Activated CD8-positive, alpha-beta memory T cell treated with anti-CD3 and anti-CD28 coated beads for 1 hour (primary cell): ENCODE data around the gene RPS19.

Experiments used
- DNase-seq, 2 donors: peaks; one replicate each; pipeline ENCODE4 v3.0.0-alpha.2; 2020; ENCODE audit warnings: low read depth in 1 of 2; ENCODE audit errors: extremely low read depth in 1 of 2

RPS19 gene

DNA sequence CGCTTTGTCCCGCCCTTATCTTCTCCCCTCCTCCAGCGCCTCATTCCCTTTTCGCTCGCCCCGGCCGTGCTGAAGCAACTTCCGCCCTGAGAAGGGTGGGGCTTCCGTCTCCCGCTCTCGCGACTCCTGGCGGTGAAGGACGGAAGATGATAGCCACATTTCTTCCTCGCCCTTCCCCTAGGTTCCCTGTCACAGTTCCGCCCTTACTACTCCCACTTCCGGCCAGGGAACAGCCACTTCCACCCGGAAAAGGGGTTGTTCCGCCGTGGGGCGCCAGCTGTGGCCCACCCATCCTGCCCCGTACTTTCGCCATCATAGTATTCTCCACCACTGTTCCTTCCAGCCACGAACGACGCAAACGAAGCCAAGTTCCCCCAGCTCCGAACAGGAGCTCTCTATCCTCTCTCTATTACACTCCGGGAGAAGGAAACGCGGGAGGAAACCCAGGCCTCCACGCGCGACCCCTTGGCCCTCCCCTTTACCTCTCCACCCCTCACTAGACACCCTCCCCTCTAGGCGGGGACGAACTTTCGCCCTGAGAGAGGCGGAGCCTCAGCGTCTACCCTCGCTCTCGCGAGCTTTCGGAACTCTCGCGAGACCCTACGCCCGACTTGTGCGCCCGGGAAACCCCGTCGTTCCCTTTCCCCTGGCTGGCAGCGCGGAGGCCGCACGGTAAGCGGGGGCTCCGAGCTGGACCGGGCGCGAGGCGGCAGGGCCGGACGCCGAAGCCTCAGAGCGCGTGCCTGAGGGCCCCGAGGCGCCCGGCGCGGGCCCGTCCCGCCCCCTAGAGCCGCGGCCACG, at the start of gene RPS19:
TSS of gene RPS19 (plus strand) at position 638 of the 801 bp plus-strand sequence. CDS start 520 bp downstream, outside the sequence.
- peak; percentile 96 to 98 for DNase-seq

DNA sequence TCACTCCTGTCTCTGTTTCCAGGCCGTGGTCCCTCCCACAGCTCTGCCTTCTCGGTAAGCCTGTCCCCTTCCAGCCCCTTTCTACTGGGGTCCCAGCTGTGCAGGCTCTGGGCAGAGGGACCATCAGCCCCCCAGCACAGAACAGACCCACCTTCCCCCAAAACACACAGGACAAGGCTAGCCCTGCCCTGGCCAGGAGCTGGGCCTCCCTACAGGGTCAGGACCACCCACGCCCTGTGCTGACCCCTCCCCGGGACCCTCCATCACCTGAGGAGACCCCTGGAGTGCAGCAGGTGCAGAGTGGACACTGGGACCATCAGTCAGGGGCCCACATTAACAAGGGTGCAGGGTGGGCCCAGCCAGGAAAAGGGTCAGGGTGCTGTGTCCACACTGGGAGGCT, 49.8 kb upstream of the RPS19 start:
- DNase-seq = no peak

DNA sequence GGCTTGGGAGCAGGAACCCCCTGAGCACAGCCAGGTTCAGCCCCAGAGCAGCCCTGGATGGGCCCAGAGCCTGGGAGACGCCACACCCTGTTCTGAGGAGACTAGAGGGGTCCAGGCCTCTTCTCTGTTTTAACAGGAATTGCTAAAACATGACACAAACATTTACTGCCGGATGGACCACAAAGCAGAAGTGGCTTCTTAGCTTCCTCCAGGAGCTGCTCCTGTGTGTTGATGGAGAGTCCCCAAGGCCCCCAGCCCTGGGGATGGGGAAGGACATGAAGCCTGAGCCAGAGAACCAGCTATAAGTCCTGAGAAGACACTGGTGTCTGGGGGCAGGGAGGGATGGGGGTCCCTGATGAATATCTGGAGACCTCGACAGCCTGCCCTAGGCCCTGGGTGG, 49.0 kb upstream of the RPS19 start:
- no peak for DNase-seq

DNA sequence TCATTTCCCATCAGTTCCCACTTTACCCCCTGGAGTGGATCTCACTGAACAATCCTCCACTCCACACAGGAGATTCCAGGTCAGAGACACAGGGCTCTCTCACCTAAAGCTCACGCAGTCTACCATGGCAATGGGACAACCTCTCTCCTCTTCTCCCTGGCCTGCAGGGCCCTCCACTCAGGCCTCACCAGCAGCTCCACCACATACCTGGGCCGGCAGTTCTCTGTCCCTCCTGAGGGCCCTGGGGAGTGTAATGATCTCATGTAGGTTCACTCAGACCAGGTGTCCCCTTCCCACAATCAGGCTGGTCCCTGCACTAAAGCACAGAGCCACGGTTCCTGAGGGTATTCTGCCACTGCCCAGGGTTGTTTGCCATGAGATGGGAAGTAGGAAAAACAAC, 48.1 kb upstream of the RPS19 start:
- DNase-seq = no peak

DNA sequence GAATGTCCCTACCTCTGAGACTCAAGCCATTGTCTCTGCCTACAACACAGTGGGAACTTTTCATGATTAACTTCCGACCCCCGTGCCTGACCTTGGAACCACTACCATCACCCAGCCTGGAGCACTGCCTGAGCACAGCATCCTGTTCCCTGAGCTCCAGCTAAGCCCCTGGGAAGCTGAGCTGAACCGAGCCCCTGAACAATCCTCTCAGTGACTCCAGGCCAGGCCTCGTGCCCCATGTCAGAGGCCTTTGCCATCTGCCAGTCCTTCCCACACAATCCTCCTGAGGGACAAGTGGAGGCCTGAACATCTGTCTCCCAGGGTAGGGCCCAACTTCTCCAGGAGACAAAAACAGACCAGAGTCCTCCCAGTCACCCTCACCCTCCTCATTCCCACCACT, 46.1 kb upstream of the RPS19 start:
- DNase-seq = no peak

DNA sequence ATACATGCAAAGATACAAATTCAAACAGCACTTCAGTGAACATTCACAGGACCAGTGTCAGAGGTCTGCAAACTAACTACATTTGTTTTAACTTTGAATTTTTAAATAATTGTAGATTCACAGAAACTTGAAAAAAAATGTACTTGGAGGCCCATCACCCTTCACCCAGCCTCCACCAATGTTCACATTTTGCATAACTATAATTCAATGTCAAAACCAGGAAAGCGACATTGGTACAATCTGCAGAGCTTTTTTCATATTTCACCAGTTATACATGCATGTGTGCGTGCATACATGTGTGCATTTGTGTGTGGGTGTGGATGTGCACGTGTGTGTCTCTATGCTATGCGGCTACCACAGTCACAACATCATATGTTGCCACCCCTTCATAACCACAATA, 44.8 kb upstream of the RPS19 start:
- no peak for DNase-seq

DNA sequence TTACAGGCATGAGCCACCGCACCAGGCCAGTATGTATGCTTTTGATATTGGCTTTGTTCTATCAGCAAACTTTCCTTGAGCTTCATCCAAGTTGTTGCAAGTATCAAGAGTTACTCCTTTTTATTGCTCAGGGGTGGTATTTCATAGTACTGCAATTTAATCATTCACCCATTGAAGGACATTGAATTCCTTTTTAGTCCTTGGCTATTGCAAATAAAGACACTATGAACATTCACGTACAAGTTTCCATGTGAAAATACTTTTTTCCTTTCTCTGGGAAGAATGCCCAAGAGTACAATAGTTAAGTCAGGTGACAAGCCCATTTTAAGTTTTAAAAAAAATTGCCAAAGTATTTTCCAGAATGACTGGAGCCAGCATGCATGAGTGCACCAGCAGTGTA, 43.3 kb upstream of the RPS19 start:
- DNase-seq = no peak

DNA sequence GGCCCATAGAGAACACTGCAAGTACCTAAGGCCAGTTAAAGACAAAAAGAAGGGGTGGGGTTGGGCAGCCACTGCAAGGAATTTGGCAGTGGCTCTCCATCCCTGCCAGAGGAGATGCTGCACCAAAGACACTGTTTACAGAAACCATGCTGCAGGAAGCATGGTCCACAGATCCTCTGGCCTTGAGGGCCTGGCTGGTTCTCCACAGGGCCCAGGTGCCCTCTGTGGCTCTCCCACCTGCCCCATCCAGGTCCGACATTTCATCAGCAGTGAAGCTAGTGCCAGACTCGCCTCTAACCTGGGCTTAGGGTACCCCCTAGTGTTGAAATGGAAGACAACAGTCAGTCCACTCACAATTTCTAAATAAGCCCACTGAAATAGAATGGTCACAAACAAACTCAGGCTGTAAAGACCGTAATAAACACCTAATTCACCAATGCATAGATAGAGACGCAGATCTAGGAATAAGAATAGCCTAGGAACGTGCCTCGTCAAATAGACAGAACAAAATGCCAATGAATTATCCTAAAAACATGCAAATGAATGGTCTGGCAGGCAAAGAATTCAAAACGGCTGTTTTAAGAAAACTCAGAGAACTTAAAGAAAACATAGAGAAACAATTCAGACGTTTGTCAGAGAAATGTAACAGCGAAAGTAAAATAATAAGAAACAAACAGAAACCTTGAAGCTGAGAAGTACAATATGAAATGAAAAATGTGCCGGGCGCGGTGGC, 38.9 kb upstream of the RPS19 start:
- peak in 1 of 2 donors; percentile 17 for DNase-seq

DNA sequence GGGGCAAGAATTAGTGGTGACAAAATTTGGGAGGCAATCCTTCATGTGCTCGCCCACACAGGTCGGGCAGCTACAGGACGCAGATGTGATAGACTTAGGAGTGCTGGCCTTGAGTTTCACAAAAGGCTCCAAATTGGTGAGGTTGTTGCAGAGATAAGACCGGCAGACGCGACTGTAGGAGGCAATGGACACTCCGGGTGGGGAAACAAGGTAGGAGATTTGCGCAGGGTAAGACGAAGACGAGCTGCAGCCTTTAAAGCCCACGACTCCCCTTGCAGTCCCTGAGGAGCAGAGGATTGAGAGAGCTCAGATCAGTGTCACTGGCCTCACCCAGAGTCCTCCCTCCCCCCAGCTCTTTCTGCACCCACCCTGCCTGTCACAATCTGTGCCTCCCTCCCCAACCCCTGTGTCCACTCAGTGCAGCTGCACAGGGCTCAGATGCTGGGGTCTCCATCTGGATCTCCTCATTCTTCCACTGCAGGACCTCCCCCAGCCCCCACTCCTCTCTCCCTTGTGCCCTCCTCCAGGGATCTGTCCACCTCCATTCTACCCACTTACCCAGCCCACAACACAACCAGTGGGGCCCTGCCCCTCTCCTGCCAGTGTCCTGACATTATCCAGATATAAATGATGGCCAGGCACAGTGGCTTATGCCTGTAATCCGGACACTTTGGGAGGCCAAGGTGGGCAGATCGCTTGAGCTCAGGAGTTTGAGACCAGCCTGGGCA, 21.9 kb upstream of the RPS19 start:
- no peak for DNase-seq

DNA sequence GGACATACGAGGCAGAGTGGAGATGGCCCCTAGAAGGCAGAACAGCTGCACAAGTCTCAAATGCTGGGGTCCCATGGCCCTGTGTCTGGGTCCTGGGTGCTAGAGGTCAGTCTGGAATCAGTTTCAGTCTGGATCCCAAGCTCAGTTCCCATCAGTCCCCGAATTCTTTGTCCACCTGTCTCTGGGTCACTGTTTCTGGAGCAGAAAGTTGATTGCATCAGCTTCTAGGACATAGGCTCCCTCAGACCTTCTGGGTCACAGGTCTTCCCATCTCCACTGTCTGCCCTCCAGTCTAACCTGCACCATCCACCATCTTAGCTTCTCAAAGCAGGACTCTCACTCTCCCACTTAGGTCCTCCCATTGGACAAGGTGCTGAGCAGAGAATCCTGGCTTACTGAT, 20.8 kb upstream of the RPS19 start:
- DNase-seq = no peak

DNA sequence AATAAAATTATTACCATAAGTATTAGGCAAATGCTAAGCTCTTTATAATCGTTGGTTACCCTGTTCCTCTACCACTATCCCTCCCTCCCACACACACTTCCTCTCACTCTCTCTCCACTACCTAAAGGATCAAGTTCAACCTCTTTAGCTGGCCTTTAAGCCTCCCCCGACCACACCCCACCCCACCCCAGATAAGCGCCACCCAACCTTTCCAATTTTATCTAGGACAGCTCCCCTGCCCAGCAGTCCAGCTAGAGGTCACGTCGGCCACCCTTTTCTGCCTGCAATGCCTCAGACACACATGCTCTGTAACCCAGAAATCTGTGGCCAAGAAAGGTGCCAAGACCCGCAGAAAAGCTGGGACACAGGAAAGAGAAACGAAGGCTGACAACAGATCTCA, 16.7 kb upstream of the RPS19 start:
- DNase-seq = no peak

DNA sequence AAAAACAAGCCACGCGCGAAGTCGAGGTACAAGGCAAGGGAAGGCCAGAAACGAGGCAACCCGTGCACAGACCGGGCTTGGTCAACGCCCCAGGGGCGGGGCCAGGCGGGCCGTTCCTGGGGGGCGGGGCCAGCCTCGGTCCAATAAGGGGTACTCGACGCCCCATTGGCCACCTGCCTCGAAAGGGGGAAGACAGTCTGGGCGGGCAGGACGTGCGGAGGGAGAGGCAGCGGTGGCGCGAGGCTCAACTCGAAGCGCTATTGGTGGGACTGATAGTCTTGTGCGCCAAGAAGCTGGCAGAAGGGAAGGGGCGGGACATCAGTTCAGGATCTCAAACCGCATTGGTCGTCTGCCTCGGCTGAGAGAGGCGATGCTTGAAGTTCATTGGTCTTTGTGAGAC, 15.5 kb upstream of the RPS19 start, which contains the start of gene LYPD4:
TSS of gene LYPD4 (minus strand) at position 83 of the 400 bp plus-strand sequence. CDS start 5,398 bp downstream, outside the sequence.
- no peak for DNase-seq

DNA sequence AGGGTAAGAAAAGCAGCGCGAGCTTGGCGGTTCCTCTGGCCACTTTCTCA, 15.2 kb upstream of the RPS19 start, which contains the start of gene DMRTC2:
TSS of gene DMRTC2 (plus strand) at position 42 of the 50 bp plus-strand sequence. CDS start 2,387 bp downstream, outside the sequence.
- DNase-seq = no peak

DNA sequence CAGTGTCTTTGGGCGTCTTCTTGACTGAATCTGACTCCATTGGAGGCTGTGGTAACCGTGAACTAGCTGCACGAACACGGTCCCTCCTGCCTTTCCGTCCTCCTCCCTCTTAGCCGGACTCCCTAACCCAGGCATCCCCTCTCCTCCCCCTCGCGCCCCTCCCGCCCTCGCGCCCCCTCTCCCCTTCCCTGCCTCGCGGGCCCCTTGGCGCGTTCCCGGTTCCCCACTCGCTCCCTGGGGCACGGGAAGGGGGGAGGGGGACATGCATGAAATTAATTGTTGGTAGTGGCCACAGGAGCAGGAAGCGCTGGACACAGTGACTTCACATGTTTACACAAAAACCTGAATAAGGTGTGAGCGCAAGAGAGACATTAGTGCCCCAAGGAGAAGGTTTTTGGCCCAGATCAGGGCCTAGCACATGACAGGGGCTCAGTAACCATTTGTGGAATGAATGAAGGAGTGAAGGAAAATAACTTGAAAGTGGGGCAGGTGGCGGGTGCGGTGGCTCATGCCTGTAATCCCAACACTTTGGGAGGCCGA, 14.9 kb upstream of the RPS19 start:
- DNase-seq = no peak

DNA sequence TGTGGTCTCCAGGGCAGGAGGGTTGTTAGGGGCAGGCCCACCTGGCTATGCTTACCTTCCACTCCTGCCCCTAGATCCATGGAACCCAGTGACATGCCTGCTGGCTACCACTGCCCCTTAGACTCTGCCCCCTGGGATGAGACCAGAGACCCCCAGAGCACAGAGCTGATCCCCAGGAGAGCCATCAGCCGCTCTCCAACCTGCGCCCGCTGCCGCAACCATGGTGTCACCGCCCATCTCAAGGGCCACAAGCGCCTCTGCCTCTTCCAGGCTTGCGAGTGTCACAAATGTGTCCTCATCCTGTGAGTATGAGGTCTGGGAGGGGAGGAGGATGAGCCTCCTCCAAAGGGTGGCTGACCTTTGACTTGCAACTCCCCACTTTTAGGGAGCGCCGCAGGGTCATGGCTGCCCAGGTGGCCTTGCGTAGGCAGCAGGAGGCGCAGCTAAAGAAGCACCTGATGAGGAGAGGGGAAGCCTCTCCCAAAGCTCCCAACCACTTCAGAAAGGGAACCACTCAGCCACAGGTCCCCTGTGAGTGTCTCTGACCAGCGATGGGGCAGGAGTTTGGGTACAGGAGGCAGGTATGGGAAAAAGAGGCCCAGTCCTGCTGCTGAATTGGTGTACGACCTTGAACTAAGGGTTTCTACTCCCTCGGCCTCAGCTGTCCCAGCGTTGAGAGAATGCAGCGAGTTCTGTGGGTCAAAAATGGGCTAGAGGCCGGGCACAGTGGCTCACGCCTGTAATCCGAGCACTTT, 12.5 kb upstream of the RPS19 start:
- DNase-seq = no peak

DNA sequence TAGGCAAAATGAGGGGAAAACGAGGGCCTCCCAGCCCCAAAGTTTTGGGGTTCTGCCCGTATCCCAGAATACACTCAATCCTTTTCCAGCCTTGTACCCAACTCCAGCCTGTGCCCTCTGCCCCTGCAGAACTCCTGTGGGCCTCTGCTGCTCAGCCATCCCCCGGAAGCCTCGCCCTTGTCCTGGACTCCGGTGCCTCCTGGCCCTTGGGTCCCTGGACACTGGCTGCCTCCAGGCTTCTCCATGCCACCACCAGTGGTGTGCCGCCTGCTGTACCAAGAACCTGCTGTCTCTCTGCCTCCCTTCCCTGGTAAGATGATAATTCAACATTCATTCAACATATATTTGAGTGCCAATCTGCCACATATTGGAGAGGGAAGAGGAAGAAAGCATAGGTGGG, 11.4 kb upstream of the RPS19 start:
- DNase-seq = no peak

DNA sequence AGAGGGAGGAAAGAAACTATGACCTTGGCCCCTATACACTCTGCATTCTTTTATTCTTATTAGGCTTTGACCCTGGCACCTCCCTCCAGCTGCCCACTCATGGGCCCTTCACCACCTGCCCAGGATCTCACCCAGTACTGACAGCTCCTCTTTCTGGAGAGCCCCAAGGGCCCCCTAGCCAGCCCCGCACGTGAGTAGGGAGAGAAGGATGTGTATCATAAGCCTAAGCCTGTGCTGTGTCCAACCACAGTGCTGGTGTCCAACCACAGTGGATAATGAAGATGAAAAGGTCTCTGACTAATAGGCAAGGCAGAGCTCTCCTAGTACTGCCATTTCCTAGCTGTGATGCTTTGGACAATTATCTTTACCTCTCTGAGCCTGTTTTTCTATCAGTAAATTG, 11.0 kb upstream of the RPS19 start:
- DNase-seq = no peak

DNA sequence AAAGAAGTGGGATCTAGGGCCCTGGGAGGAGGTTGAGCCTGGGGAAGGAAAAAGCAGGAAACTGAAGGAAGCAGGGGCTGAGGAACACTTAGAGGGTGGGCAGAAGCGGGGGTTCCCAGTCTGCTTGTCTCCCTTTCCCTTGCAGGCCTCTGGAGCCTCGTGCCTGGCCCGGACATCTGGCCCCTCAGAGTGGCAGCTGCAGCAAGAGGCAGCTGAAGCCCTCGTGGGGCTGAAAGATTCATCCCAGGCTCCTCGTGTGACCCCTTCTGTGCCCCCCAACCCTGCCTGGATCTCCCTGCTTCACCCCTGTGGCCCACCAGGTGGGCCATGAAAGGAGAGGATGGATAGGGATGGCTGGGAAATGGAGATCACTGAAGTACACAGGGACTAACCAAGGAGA, 9.7 kb upstream of the RPS19 start:
- DNase-seq = no peak

DNA sequence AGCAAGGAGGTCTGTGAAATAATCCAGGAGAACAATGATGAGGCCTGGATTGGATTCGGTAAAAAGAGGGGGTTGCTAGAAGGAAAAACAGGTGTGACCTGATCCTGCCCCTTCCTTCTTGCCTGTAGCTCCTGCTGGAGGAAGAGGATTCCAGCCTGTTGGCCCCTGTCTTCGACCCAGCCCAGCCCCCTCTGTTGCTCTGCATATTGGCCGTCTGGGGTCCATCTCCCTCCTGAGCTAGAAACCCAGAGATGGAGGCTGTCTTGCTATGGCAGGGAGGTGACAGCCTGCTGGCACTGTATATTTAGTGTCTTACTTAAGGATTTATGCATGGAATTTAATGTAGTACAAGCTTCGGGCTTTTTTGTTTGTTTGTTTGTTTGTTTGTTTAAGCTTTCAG, 8.6 kb upstream of the RPS19 start:
- DNase-seq = no peak

DNA sequence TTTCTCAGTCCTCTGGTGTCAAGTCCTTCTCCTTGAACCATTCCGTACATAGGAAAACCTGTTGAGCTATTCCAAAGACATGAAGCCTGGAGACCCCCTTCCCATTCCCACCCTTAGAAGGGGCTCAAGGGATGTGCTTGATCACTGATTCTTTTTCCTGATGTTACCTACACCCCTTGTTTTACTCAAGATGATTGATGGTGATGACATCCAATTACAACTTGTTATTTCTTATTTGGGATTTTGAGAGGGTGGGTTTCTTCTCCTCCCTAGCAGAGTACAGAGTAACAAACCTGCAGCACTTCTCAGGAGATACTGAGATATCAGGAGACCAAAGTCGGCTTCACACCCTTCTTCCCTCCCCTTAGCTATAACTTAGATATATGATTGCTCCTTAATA, 6.7 kb upstream of the RPS19 start:
- no peak for DNase-seq

DNA sequence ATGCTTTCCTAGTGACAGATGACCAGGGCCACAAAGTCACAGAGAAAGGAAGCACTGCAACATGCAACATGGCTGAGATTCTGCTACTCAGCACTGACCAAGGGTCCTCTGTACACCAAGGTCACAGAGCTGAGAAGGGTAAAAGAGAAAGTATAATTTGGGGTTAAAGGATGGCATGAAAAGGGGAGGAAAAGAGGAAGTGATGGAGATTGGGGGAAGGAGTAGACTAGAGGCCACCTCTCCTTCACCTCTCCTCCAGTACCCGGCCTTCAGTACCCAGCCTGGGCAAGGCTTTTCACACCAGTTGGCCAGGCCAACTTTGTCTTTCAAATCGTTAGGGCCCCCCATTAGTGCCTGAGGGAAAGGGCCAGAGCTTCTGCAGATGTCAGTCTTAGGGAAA, 6.3 kb upstream of the RPS19 start:
- DNase-seq = no peak
